GM18526 (cell line): Measurements from ENCODE around the gene FAAP100.

Experiments used
- POLR2A ChIP-seq: IDR thresholded peaks from 3 replicates; pipeline ENCODE4 v1.6.1; 2011; ENCODE audit not compliant: insufficient read length; ENCODE audit errors: extremely low read depth

The FAAP100 gene

DNA sequence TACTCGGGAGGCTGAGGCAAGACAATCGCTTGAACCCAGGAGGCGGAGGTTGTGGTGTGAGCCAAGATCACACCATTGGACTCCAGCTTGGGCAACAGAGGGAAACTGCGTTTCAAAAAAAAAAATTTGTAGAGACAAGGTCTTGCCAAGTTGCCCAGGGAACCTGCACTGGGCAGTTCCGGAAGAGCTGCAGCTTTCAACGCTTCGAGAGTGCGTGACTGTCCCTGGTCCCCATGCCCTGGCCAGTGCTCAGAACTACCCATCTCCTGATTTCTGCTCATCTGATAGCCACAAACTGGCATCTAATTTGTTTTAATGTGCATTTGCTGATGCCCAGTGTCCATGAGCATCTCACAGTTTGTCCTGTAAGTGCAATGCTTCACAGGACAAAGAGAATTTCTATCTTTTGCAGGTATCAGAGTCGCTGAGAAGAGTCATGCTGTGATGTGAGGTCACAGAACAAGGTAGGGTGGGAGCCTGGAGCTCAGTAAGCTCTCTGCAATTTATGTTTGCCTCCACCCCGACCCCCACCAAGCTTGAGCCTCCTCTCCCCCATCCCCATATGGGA is 43.4 kb downstream of the FAAP100 start:
- peak; percentile 10 for TF ChIP-seq POLR2A

GRCh38 chr17:81503619-81504018 is 48.5 kb downstream of the FAAP100 start:
- no peak for TF ChIP-seq POLR2A

DNA sequence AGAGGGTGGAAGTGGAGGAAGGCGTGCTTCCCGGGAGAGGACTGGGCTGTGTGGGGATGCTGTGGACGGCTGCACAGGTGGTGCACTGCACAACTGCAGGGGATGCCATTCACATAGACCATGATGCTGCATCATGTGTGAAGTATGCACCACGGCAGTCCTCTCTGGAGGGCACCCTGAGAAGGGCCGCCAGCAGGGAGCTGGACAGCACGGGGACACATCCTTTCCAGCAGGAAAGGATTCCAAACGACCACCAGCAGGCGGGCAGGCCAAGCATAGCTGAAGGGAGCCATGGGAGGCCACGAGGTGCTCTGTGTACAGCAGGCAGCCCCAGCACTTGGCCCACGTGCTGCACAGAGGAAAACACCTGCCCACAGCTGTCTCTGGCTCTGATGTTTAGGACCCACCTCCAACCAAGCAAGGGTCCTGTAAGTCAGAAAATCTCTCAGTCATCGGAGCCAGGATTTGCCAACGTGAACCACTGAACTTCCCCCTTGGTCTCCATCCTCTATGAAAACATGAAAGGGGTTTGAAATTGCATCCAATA is 49.6 kb downstream of the FAAP100 start:
- TF ChIP-seq POLR2A: no peak

GRCh38 chr17:81500047-81500446 is 52.1 kb downstream of the FAAP100 start:
- no peak for TF ChIP-seq POLR2A

GRCh38 chr17:81499601-81499970 is 52.6 kb downstream of the FAAP100 start:
- TF ChIP-seq POLR2A: no peak

GRCh38 chr17:81498953-81499600 is 53.1 kb downstream of the FAAP100 start:
- no peak for TF ChIP-seq POLR2A

DNA sequence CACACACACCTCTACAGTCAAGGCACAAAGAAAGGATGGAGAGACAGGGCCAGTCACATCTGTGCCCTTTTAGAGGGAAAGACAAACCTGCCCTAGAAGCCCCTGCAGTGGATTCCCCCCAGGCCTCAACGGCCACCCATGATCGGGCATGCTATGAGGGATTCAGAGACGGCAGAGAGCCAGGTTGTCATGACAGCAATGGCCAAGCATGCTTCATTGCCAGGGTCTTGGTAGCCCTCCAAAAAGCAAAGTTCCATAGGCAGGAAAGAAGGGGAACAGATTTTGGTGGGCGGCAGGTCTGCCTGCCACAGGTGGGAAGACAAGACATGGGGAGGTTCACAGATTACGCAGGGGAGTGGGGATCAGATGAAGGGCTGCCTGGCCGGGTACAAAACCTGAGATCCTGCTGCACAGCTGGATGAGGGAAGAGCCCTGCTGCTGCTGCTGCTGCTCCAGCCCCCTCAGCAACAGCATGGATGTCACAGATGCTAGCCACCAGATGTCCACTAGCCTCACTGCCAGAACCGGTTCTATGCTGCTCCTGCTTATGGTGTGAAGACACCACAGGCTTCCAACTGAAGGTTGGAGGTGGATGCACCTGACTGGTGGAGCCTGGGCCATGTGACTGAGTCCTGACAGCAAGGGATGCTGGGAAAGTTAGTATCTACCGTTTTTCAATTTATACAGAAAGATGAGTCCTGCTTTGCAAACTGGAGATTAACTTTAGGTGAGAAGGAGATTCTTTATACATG is 57.4 kb downstream of the FAAP100 start:
- TF ChIP-seq POLR2A: no peak

- no peak for TF ChIP-seq POLR2A
Measured at GRCh38 chr17:81493198-81494038, 58.7 kb downstream of the FAAP100 start.

DNA sequence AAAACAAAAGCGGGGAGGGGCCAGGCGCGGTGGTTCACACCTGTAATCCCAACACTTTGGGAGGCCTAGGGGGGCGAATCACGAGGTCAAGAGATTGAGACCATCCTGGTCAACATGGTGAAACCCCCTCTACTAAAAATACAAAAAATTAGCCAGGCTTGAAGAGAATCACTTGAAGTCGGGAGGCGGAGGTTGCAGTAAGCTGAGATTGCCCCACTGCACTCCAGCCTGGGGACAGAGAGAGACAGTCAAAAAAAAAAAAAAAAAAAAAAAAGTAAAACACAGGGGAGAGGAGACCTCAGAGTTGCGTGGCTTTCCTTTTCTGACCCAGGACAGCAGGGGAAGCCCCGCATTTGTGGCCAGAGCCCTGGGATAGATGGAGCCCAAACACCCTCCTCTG is 59.4 kb downstream of the FAAP100 start:
- no peak for TF ChIP-seq POLR2A

- TF ChIP-seq POLR2A: no peak
Measured at GRCh38 chr17:81492202-81492601, 60.0 kb downstream of the FAAP100 start.

GRCh38 chr17:81491761-81492160 is 60.4 kb downstream of the FAAP100 start:
- TF ChIP-seq POLR2A: no peak

DNA sequence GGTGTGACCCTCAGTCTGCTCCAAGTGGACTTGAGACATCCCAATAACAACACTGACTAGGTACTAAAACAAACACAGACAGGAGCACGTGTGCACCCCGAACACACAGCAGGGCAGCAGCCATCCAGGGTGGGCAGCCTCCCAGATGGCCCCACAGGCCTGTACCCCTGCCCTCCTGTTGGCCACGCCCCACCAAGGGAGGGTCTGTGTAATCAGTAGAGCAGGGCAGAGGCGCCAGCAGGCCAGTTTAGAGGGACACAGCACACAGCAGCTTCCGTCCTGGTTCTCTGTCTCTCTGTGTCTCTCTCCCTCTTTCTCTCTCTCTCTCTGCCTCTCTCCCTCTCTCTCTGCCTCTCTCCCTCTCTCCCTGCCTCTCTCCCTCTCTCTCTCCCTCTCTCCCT is 61.0 kb downstream of the FAAP100 start:
- no peak for TF ChIP-seq POLR2A

DNA sequence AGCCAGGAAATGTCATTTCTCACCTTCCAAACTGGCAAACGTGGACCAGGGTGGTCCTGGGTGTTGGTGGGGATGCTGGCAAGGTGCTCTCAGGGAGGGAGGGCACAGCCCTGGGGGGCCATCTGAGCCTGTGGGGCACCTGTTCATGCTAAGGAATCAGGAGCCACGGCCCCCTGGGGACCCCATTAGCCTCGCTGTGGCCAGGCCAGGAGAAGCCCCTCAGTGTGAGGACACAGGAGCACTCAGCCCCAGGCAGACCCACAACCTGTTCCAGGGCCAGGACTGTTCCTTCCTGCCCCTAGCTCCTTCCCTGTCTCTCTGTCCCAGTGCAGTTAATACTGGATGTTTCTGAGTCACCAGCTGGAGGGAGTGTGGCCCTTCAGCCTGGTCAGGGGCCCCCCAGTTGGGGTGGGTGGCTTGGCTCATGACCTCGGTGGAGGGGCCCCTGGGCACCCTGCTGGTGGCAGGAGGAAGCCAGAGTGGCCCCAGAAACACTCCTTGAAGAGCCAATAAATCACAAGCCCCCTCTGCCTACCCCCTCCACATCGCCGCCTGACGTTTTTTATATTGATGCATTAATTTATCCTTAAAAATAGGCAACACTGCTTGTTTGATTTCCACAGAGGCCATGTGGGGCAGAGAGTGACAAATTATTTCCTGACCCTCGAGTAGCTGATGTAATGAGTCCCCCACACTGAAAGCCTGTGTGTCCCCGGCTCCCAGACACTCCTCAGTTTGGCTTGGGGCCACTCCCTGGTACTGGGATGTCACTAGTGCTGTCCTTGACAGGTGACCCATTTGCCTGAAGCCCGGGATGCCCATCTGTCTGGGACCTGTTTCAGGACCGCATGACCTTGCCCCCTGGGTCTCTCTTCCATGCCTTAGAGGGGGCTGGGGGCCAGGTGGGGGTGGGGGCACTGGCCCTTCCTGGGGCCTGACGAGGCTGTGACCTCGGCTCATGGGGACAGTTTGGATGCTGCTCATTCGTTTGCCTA is 61.9 kb downstream of the FAAP100 start:
- TF ChIP-seq POLR2A: no peak
